Stimulated activated naive CD8-positive, alpha-beta T cell treated with anti-CD3 and anti-CD28 coated beads, Interleukin-15, amount 100 ng/mL, for 72 hours (primary cell): ENCODE results near the gene FBXW12.
"Not testable (repeated sequence)": the region's sequence is repeated elsewhere in the genome, so short reads cannot be mapped to it uniquely, and the experiment has no call there.

Experiments used
- ATAC-seq: fragments of 150-1000 bp; cut with Tn5 transposase; 2 replicates; pipeline ENCODE4 v1.10.0; 2021; ENCODE audit warnings: mild to moderate bottlenecking, moderate library complexity
- DNase-seq, 2 donors: peaks; one replicate each; pipeline ENCODE4 v3.0.0; 2021 to 2022
- H3K27ac Mint-ChIP-seq, 2 donors: one replicate each; pipeline ENCODE4 v1.8.0; 2022; ENCODE audit warnings: mild to moderate bottlenecking in 2 of 2, mixed read lengths in 2 of 2, moderate library complexity in 2 of 2
- H3K27me3 Mint-ChIP-seq: one replicate; pipeline ENCODE4 v1.8.0; 2022; ENCODE audit warnings: mixed read lengths
- H3K4me1 Mint-ChIP-seq: one replicate; pipeline ENCODE4 v1.8.0; 2022; ENCODE audit warnings: mild to moderate bottlenecking, mixed read lengths
- H3K4me3 Mint-ChIP-seq, 2 donors: one replicate each; pipeline ENCODE4 v1.8.0; 2022; ENCODE audit warnings: mild to moderate bottlenecking in 2 of 2, mixed read lengths in 2 of 2, moderate library complexity in 1 of 2
- H3K9me3 Mint-ChIP-seq, 2 donors: one replicate each; pipeline ENCODE4 v1.8.0; 2022; ENCODE audit warnings: mixed read lengths in 2 of 2

FBXW12 gene

GRCh38 chr3:48371651-48372376 is at the start of gene FBXW12:
TSS of gene FBXW12 (plus strand) at chr3:48372219. CDS start at chr3:48372768, 549 bp downstream.
- H3K27ac Mint-ChIP-seq = no peak within 1 kb of the TSS
- DNase-seq (no peak), ATAC-seq (no peak)
- no peaks in the 10 kb centered on the region for H3K27me3 Mint-ChIP-seq
- H3K9me3 Mint-ChIP-seq = no peaks in the 10 kb centered on the region
- no peaks in the 10 kb centered on the region for H3K4me1 Mint-ChIP-seq
- H3K4me3 Mint-ChIP-seq = no peak within 1 kb of the TSS

GRCh38 chr3:48331706-48332435 is 40.1 kb upstream of the FBXW12 start:
- H3K27ac Mint-ChIP-seq, H3K9me3 Mint-ChIP-seq, H3K4me3 Mint-ChIP-seq: not testable (repeated sequence)

GRCh38 chr3:48333346-48334245 is 38.4 kb upstream of the FBXW12 start, which contains the start of gene SPINK8:
TSS of gene SPINK8 (minus strand) at chr3:48333661. CDS start at chr3:48328341, 5,320 bp downstream.
- H3K4me1 Mint-ChIP-seq, DNase-seq, H3K9me3 Mint-ChIP-seq, H3K4me3 Mint-ChIP-seq, ATAC-seq, H3K27ac Mint-ChIP-seq: not testable (repeated sequence)
- peaks cover 13% of the 10 kb centered on the region for H3K27me3 Mint-ChIP-seq

More at GRCh38 chr3:48331706-48332435, 40.1 kb upstream of the FBXW12 start:
- ATAC-seq, H3K4me1 Mint-ChIP-seq, DNase-seq: not testable (repeated sequence)
- H3K27me3 Mint-ChIP-seq = peaks cover 13% of the 10 kb centered on the region

- Mint-ChIP-seq H3K4me1 (peaks cover 8% of the 10 kb centered on the region), H3K27me3 (peaks cover 13% of the 10 kb centered on the region)
Observed at GRCh38 chr3:48334605-48335004, 37.4 kb upstream of the FBXW12 start.

GRCh38 chr3:48335286-48335685 is 36.7 kb upstream of the FBXW12 start:
- H3K9me3 Mint-ChIP-seq, H3K4me3 Mint-ChIP-seq, H3K27ac Mint-ChIP-seq, ATAC-seq, H3K4me1 Mint-ChIP-seq, DNase-seq: not testable (repeated sequence)
- peaks cover 13% of the 10 kb centered on the region for H3K27me3 Mint-ChIP-seq

More at GRCh38 chr3:48334605-48335004, 37.4 kb upstream of the FBXW12 start:
- no peaks in the 10 kb centered on the region for H3K9me3 Mint-ChIP-seq
- no peak overlapping the region for H3K27ac Mint-ChIP-seq
- no peak for ATAC-seq
- DNase-seq = no peak
- no peak overlapping the region for H3K4me3 Mint-ChIP-seq

GRCh38 chr3:48337536-48337935 is 34.5 kb upstream of the FBXW12 start:
- not testable (repeated sequence) for H3K4me1 Mint-ChIP-seq, DNase-seq, ATAC-seq, H3K27ac Mint-ChIP-seq, H3K4me3 Mint-ChIP-seq, H3K9me3 Mint-ChIP-seq
- H3K27me3 Mint-ChIP-seq = peaks cover 13% of the 10 kb centered on the region

- DNase-seq (no peak), ATAC-seq (no peak)
- Mint-ChIP-seq H3K27me3 (peaks cover 13% of the 10 kb centered on the region), H3K4me3 (no peak overlapping the region), H3K27ac (no peak overlapping the region), H3K4me1 (peaks cover 8% of the 10 kb centered on the region), H3K9me3 (no peaks in the 10 kb centered on the region)
Observed at GRCh38 chr3:48338635-48339034, 33.4 kb upstream of the FBXW12 start.

GRCh38 chr3:48343432-48343831 is 28.6 kb upstream of the FBXW12 start:
- Mint-ChIP-seq H3K9me3 (no peaks in the 10 kb centered on the region), H3K27me3 (no peaks in the 10 kb centered on the region), H3K4me3 (no peak overlapping the region), H3K4me1 (peaks cover 8% of the 10 kb centered on the region), H3K27ac (no peak overlapping the region)
- no peak for DNase-seq
- no peak for ATAC-seq

GRCh38 chr3:48344867-48345507 is 27.0 kb upstream of the FBXW12 start:
- Mint-ChIP-seq H3K4me1 (no peaks in the 10 kb centered on the region), H3K9me3 (no peaks in the 10 kb centered on the region), H3K27me3 (no peaks in the 10 kb centered on the region), H3K4me3 (no peak overlapping the region), H3K27ac (no peak overlapping the region)
- no peak for DNase-seq
- ATAC-seq = no peak

GRCh38 chr3:48345946-48346572 is 26.0 kb upstream of the FBXW12 start:
- Mint-ChIP-seq H3K9me3 (no peaks in the 10 kb centered on the region), H3K4me1 (no peaks in the 10 kb centered on the region), H3K27ac (no peak overlapping the region), H3K4me3 (no peak overlapping the region), H3K27me3 (no peaks in the 10 kb centered on the region)
- DNase-seq = no peak
- no peak for ATAC-seq

GRCh38 chr3:48347500-48347899 is 24.5 kb upstream of the FBXW12 start:
- Mint-ChIP-seq H3K27ac (no peak overlapping the region), H3K4me3 (no peak overlapping the region), H3K27me3 (no peaks in the 10 kb centered on the region), H3K4me1 (no peaks in the 10 kb centered on the region), H3K9me3 (no peaks in the 10 kb centered on the region)
- no peak for ATAC-seq
- no peak for DNase-seq

- DNase-seq = no peak
- H3K9me3 Mint-ChIP-seq = peaks cover 0 to 9% of the 10 kb centered on the region in 2 donors
- no peaks in the 10 kb centered on the region for H3K4me1 Mint-ChIP-seq
- no peak for ATAC-seq
- no peak overlapping the region for H3K27ac Mint-ChIP-seq
- no peak overlapping the region for H3K4me3 Mint-ChIP-seq
- peaks cover 16% of the 10 kb centered on the region for H3K27me3 Mint-ChIP-seq
Observed at GRCh38 chr3:48352546-48352945, 19.5 kb upstream of the FBXW12 start.

GRCh38 chr3:48353987-48354386 is 18.0 kb upstream of the FBXW12 start:
- DNase-seq (no peak), ATAC-seq (no peak)
- Mint-ChIP-seq H3K27me3 (peaks cover 16% of the 10 kb centered on the region), H3K4me1 (no peaks in the 10 kb centered on the region), H3K9me3 (peaks cover 0 to 9% of the 10 kb centered on the region in 2 donors), H3K4me3 (no peak overlapping the region), H3K27ac (no peak overlapping the region)

GRCh38 chr3:48356419-48356818 is 15.6 kb upstream of the FBXW12 start:
- H3K27me3 Mint-ChIP-seq = peaks cover 16% of the 10 kb centered on the region
- no peak overlapping the region for H3K4me3 Mint-ChIP-seq
- DNase-seq (no peak), ATAC-seq (no peak)
- no peaks in the 10 kb centered on the region for H3K4me1 Mint-ChIP-seq
- H3K27ac Mint-ChIP-seq = no peak overlapping the region
- H3K9me3 Mint-ChIP-seq = peaks cover 12 to 17% of the 10 kb centered on the region in 2 donors

- no peak for ATAC-seq
Observed at GRCh38 chr3:48361928-48362327, 10.1 kb upstream of the FBXW12 start.

More at GRCh38 chr3:48361928-48362327, 10.1 kb upstream of the FBXW12 start:
- Mint-ChIP-seq H3K27ac (no peak overlapping the region), H3K4me3 (no peak overlapping the region), H3K27me3 (no peaks in the 10 kb centered on the region), H3K4me1 (no peaks in the 10 kb centered on the region), H3K9me3 (peaks cover 27 to 30% of the 10 kb centered on the region in 2 donors)
- no peak for DNase-seq
